ENCODE data around the gene CRACR2A. TPM values are rescaled to one million over a fixed set of nuclear protein-coding genes. Genes with fewer than 3 reads are reported as not detected.

The CRACR2A gene
- total and polyA plus RNA-seq, 2 of the 13 experiments (the other 11 are each of a cell fraction or from before 2014, with no cell fraction given) = 0.09 to 0.20 TPM

DNA sequence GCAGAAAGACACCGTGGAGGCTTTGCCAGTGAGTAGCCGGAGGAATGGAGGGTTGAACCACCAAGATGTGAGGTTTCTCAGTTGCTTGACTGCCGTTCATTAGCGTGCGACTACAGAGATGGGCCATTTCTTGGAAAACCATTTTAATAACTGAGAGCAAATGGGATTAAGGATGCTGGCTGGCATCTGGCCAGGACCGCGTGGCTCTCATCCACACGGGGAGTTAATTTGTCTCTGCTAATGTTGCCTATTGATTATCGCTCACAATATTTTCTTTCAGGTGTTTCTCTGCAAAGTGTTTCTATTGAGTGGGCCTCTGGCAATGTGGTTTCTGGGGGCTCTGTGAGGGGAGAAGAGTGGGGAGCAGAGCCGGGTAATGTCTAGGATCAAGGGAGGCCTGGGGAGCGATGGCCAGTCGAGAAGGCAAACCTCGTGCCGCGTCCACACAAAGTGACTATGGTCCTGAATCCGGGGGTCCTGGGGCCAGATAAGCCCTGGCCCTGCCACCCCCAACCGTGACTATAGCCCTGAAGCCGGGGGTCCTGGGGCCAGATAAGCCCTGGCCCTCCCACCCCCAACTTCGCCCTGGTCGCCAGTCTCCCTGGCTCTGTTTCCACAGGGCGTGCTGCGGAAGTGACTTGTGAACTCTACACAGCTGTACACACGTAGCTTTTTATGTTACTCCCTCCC, 151.3 kb downstream of the CRACR2A start:
- Histone ChIP-seq H3K4me1 (ENCODE audit: insufficient read depth, low read length) (no peaks in the 10 kb centered on the region), H3K27ac (ENCODE audit: extremely low read length, insufficient read depth, low read length) (no peak overlapping the region), H3K27me3 (ENCODE audit: control insufficient read depth in 1 of 2, insufficient read depth in 2 of 2, low read length in 2 of 2) (peaks cover 4 to 66% of the 10 kb centered on the region in 2 experiments; a peak in 4 of 5 replicates), H3K9me3 (ENCODE audit: low read length) (no peaks in the 10 kb centered on the region), H3K9ac (ENCODE audit: insufficient read depth, low read depth, low read length) (no peak overlapping the region), H3K79me2 (ENCODE audit: insufficient read depth, low read length) (no peaks in the 10 kb centered on the region), H3K4me2 (ENCODE audit: low read depth, low read length) (no peak overlapping the region), H3K4me3 (replicated peaks in 1 of 3; ENCODE audit: insufficient read depth in 1 of 3, low read depth in 2 of 3, low read length in 3 of 3) (no peak overlapping the region), H4K20me1 (ENCODE audit: insufficient read depth, low read length) (no peaks in the 10 kb centered on the region), H3K36me3 (replicated peaks in 1 of 2; ENCODE audit: control insufficient read depth in 1 of 2, insufficient read depth in 2 of 2, low read length in 2 of 2) (no peaks in the 10 kb centered on the region), H2AFZ (ENCODE audit: low read length) (no peak overlapping the region)
- intact Hi-C loops (cut with micrococcal nuclease; ENCODE audit: unreplicated experiment) = no loop called here
- ATAC-seq (no peak), DNase-seq (ENCODE audit: low spot score) (no peak), FAIRE-seq (no peak)
- POLR2A ChIA-PET = no interaction called here
- CTCF ChIA-PET (ENCODE audit: low intra/inter-chr PET ratio, low total read pairs) = no interaction called here
- BruUV-seq (replicated peaks) = no TSS peak
- TF ChIP-seq ZNF639 (CRISPR knock-in tag; conservative IDR thresholded peaks at IDR 0.05) (no peak), KLF15 (CRISPR knock-in tag; IDR thresholded peaks at IDR 0.05; ENCODE audit: borderline replicate concordance) (no peak), ZNF816 (CRISPR knock-in tag; IDR thresholded peaks at IDR 0.05; ENCODE audit: borderline replicate concordance) (no peak), ZNF570 (CRISPR knock-in tag; IDR thresholded peaks at IDR 0.05; ENCODE audit: borderline replicate concordance) (no peak), HMG20B (CRISPR knock-in tag; conservative IDR thresholded peaks at IDR 0.05) (no peak), ZNF577 (CRISPR knock-in tag; IDR thresholded peaks at IDR 0.05; ENCODE audit: borderline replicate concordance, low read depth) (no peak), ADNP (CRISPR knock-in tag; IDR thresholded peaks at IDR 0.05) (no peak), FOXO1 (CRISPR knock-in tag; IDR thresholded peaks at IDR 0.05) (no peak)
- 57% methylated on average over 15 of the region's 23 CpGs for WGBS (ENCODE audit: low lambda C conversion rate)
- in situ Hi-C loops (cut with HindIII; ENCODE audit: extremely low pct_ligation_motif_present, low pct_unique_long_range_greater_than_20kb) = no loop called here

All from HepG2 (cell line).